PFSK-1 (cell line): ENCODE results near the gene RASA3.

Source experiments
- POLR2AphosphoS5 ChIP-seq: IDR thresholded peaks from 2 replicates; pipeline ENCODE4 v1.6.1; 2012; ENCODE audit warnings: low read depth, mild to moderate bottlenecking, control low read depth, low read length, moderate library complexity
- TAF1 ChIP-seq: IDR thresholded peaks from 2 replicates; pipeline ENCODE4 v1.6.1; 2012; ENCODE audit warnings: low read length, control low read depth, borderline replicate concordance; ENCODE audit not compliant: insufficient read depth

DNA sequence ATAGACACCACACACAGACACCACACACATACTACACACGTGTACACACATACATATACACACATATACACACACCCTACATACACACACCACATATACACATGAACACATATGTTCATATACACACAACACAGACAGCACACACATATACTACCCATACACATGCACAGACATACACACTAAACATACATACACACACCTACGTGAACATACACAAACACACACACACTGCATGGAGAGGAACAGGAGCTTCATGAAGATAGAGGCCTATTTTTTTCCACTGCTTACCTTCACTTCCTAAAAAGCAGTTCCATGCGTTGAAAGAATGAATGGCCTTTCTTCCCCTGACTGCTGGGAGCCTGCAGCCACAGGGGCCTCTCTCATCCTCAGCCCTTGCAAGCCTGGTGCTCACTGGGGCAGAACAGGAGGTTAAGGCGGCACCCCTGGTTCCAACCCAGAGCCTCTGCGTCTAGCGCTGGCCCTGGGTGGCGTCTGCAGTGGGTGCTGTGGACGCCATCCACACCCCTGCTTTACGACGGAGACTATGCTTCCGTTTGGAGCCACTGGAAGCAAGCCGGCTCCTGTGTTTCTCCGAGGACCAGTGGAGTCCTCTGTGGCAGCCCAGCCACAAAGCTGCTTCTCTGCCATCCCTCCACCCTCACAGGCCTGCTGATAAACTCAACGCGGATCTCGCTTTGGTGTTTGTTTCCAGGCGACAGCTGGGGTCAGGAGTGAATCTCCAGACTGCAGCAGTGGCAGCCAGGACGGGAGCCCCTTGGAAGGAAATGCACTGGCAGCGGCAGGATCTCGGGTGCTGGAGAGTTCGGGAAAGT, 1.9 kb upstream of the RASA3 start:
- no peak for TF ChIP-seq POLR2AphosphoS5
- TF ChIP-seq TAF1, result no peak
